GM12891 (cell line): ENCODE measurements around the gene WDR82.

ENCODE experiments used
- POLR2A ChIP-seq: IDR thresholded peaks from 2 replicates; pipeline ENCODE4 v1.6.1; 2011; ENCODE audit warnings: low read depth, low read length, control low read depth
- POLR2AphosphoS5 ChIP-seq: IDR thresholded peaks from 2 replicates; pipeline ENCODE4 v1.6.1; 2011; ENCODE audit warnings: low read depth, low read length, control low read depth

GRCh38 chr3:52240059-52240885 is 38.2 kb downstream of the WDR82 start:
- no peak for TF ChIP-seq POLR2A
- TF ChIP-seq POLR2AphosphoS5 = no peak
